Panc1 (cell line): Measurements from ENCODE around the gene SNIP1. TPM values are rescaled to one million over a fixed set of nuclear protein-coding genes. Genes with fewer than 3 reads are reported as not detected.

Source experiments
- ATAC-seq: fragments of 200-7000 bp; cut with Tn5 transposase; 2 replicates; pipeline ENCODE4 v1.9.1; 2020; ENCODE audit warnings: mild to moderate bottlenecking, moderate library complexity
- BruUV-seq: library from RNA; stranded (reverse); fragments of 400-500 nt; replicated peaks from 2 replicates; lab custom pipeline; 2021; lab: Mats Ljungman, UMichigan
- CTCF ChIA-PET: fragments of 300-600 bp; sonication (Branson Sonifier 250); formaldehyde crosslinking; loops from one replicate; lab custom pipeline; 2022; ENCODE audit warnings: antibody characterized with exemption; lab: Charles Lee
- POLR2A ChIA-PET: fragments of 300-600 bp; sonication (Branson Sonifier 250); formaldehyde crosslinking; loops from one replicate; lab custom pipeline; 2022; ENCODE audit warnings: antibody characterized with exemption; lab: Charles Lee
- DNase-seq: peaks from one replicate; pipeline ENCODE4 v3.0.0-alpha.2; 2010; ENCODE audit warnings: low read depth, low spot score
- H3K27ac ChIP-seq: 2 replicates; pipeline ENCODE4 v1.5.1; 2011; ENCODE audit warnings: mild to moderate bottlenecking, low read length, inconsistent platforms
- H3K27me3 ChIP-seq: fragments of 200-500 bp; sonication (Bioruptor generic); 2 replicates; pipeline ENCODE4 v1.6.0; 2014; ENCODE audit warnings: low read length, inconsistent platforms; ENCODE audit not compliant: control insufficient read depth, insufficient read depth
- H3K36me3 ChIP-seq: fragments of 200-500 bp; sonication (Bioruptor generic); 2 replicates; pipeline ENCODE4 v1.5.1; 2014; ENCODE audit warnings: inconsistent platforms, mild to moderate bottlenecking, low read length, moderate library complexity; ENCODE audit not compliant: control insufficient read depth, insufficient read depth
- H3K4me1 ChIP-seq: 2 replicates; pipeline ENCODE4 v1.5.1; 2011; ENCODE audit warnings: inconsistent platforms, mild to moderate bottlenecking, low read length, moderate library complexity; ENCODE audit not compliant: control insufficient read depth, insufficient read depth
- H3K4me3 ChIP-seq, 2 experiments: 2 replicates each; pipeline ENCODE4 v1.5.1; 2011 to 2012; ENCODE audit warnings: low read depth in 2 of 2, low read length in 2 of 2, mild to moderate bottlenecking in 2 of 2, inconsistent platforms in 1 of 2, moderate library complexity in 1 of 2
- H3K9me3 ChIP-seq: fragments of 200-500 bp; sonication (Bioruptor generic); 2 replicates; pipeline ENCODE4 v1.5.1; 2014; ENCODE audit warnings: low read depth, mild to moderate bottlenecking, inconsistent platforms, low read length, moderate library complexity; ENCODE audit not compliant: control insufficient read depth, insufficient read depth
- POLR2AphosphoS5 ChIP-seq: IDR thresholded peaks from 2 replicates; pipeline ENCODE4 v1.6.1; 2012; ENCODE audit warnings: mild to moderate bottlenecking, low read depth, low read length, moderate library complexity
- SIN3A ChIP-seq: IDR thresholded peaks from 2 replicates; pipeline ENCODE4 v1.6.1; 2012; ENCODE audit warnings: low read depth, mild to moderate bottlenecking, low read length, moderate library complexity, borderline replicate concordance; ENCODE audit not compliant: insufficient read depth
- TCF7L2 ChIP-seq: IDR thresholded peaks from 2 replicates; pipeline ENCODE4 v1.6.1; 2011; ENCODE audit warnings: mild to moderate bottlenecking, low read depth, low read length, inconsistent platforms
- in situ Hi-C: cut with HindIII; loops from 2 replicates; pipeline ENCODE4 v1.10.0; 2016; ENCODE audit warnings: low sequenced_read_pairs, low pct_unique_long_range_greater_than_20kb
- intact Hi-C: fragments of 100-400 bp; cut with micrococcal nuclease; formaldehyde crosslinking; loops from one replicate; pipeline ENCODE4 v1.10.0; 2022; ENCODE audit not compliant: unreplicated experiment
- microRNA-seq: library from miRNA; unstranded; fragments of <30 nt; microRNA quantifications from one replicate; pipeline ENCODE4 v1.1.0, GENCODE V29; 2020; ENCODE audit not compliant: unreplicated experiment
- total RNA-seq: library from RNA; stranded (reverse); gene quantifications from one replicate; pipeline ENCODE4 v1.2.1, GENCODE V29; 2021; ENCODE audit not compliant: unreplicated experiment
- TF ChIP-seq, protein P1 (sequence below): fragments of 450-650 bp; IDR thresholded peaks from 2 replicates; pipeline ENCODE4 v1.5.1; 2017; ENCODE audit warnings: mild to moderate bottlenecking
- TF ChIP-seq, protein P2 (sequence below), 2 experiments: IDR thresholded peaks; 2 replicates each; pipeline ENCODE4 v1.6.1; 2011 to 2012; ENCODE audit warnings: low read depth in 2 of 2, control low read depth in 1 of 2, low read length in 1 of 2, mild to moderate bottlenecking in 1 of 2, moderate library complexity in 1 of 2; ENCODE audit not compliant: insufficient read depth in 1 of 2

Gene SNIP1
- total RNA-seq, 1 experiment from 2014 or later: 21.4 TPM

DNA sequence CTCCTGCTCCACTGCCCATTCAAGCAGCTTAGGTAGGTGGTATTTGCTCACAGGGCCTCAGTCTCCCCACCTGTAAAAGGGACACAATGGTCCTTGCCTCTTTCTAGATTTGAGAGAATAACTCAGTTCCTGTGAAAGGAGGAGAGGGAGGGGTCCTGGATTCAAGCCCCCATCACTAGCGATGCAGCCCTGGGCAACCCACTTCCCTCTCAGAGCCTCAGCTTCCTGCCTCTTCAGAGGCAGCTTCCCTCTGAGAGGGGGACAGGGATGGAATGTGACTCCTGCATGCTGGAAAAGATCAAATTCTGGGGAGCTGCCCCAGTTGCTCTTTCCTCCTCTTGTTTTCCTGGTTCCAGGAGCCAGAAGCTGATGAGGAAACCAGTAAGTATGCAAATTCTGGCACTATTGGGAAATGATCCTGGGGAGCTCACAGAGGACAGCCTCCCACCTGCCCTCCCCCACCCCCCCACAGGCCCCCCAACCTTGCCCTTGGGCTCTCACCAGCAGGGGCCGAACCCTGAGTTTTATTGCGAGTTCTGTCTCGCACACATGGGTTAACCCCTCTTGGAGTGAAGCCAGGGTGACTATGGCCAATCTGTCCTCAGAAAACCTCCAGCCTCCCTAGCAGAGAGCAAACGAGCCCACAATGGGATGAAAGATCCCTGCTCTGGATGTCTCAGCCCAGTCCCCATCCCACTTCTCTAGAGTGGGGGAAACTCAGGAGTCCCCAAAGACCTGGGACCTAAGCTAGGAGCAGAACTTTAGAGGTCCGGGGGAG is 68.0 kb downstream of the SNIP1 start:
- ChIA-PET POLR2A (interaction anchor here (0.6 to 0.7 kb wide), 2 partner anchors 18 to 370 kb away, joined by 3 to 4 read pairs; no protein-coding TSS in a partner anchor), CTCF (interaction anchor here (0.9 to 2.6 kb wide), 5 partner anchors 7 to 31 kb away, joined by 3 to 20 read pairs (median 4); no protein-coding TSS in a partner anchor)
- DNase-seq: no peak
- in situ Hi-C loops (no loop called here), intact Hi-C loops (no loop called here)
- H3K36me3 ChIP-seq: no peaks in the 10 kb centered on the region; the same call in 1 of the 2 replicates
- H3K27ac ChIP-seq: no peak overlapping the region
- BruUV-seq: no TSS peak
- no peak overlapping the region for H3K4me3 ChIP-seq
- no peaks in the 10 kb centered on the region for H3K9me3 ChIP-seq
- TF ChIP-seq, protein P1, sequence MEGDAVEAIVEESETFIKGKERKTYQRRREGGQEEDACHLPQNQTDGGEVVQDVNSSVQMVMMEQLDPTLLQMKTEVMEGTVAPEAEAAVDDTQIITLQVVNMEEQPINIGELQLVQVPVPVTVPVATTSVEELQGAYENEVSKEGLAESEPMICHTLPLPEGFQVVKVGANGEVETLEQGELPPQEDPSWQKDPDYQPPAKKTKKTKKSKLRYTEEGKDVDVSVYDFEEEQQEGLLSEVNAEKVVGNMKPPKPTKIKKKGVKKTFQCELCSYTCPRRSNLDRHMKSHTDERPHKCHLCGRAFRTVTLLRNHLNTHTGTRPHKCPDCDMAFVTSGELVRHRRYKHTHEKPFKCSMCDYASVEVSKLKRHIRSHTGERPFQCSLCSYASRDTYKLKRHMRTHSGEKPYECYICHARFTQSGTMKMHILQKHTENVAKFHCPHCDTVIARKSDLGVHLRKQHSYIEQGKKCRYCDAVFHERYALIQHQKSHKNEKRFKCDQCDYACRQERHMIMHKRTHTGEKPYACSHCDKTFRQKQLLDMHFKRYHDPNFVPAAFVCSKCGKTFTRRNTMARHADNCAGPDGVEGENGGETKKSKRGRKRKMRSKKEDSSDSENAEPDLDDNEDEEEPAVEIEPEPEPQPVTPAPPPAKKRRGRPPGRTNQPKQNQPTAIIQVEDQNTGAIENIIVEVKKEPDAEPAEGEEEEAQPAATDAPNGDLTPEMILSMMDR: no peak
- TF ChIP-seq SIN3A (no peak), POLR2AphosphoS5 (no peak), TCF7L2 (no peak)
- TF ChIP-seq, protein P2, sequence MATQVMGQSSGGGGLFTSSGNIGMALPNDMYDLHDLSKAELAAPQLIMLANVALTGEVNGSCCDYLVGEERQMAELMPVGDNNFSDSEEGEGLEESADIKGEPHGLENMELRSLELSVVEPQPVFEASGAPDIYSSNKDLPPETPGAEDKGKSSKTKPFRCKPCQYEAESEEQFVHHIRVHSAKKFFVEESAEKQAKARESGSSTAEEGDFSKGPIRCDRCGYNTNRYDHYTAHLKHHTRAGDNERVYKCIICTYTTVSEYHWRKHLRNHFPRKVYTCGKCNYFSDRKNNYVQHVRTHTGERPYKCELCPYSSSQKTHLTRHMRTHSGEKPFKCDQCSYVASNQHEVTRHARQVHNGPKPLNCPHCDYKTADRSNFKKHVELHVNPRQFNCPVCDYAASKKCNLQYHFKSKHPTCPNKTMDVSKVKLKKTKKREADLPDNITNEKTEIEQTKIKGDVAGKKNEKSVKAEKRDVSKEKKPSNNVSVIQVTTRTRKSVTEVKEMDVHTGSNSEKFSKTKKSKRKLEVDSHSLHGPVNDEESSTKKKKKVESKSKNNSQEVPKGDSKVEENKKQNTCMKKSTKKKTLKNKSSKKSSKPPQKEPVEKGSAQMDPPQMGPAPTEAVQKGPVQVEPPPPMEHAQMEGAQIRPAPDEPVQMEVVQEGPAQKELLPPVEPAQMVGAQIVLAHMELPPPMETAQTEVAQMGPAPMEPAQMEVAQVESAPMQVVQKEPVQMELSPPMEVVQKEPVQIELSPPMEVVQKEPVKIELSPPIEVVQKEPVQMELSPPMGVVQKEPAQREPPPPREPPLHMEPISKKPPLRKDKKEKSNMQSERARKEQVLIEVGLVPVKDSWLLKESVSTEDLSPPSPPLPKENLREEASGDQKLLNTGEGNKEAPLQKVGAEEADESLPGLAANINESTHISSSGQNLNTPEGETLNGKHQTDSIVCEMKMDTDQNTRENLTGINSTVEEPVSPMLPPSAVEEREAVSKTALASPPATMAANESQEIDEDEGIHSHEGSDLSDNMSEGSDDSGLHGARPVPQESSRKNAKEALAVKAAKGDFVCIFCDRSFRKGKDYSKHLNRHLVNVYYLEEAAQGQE (IDR thresholded peaks at IDR 0.05; ENCODE audit: insufficient read depth in 1 of 2, low read depth in 2 of 2, low read length in 1 of 2): no peak
- no peak for ATAC-seq
- H3K27me3 ChIP-seq: no peaks in the 10 kb centered on the region
- H3K4me1 ChIP-seq: 0 out of 2 replicates have a peak, but pooled peaks cover 2% of the 10 kb centered on the region

Small RNA genes within 50 kb of the gene (microRNA-seq; reads per million reads assigned to microRNA genes)
- 3.5 reads per million, percentile 5 among the genes with 10 or more reads in this experiment for gene MIR5581

Other genes with a start within 250 kb of the SNIP1 start
- gene ZC3H12A, start 79.7 kb downstream of the SNIP1 start, total RNA-seq: 9.4 TPM
- 50.0 TPM for gene MEAF6, start 39.5 kb downstream of the SNIP1 start, total RNA-seq
- gene DNALI1, start 2.6 kb upstream of the SNIP1 start, total RNA-seq: 0.36 TPM
- gene GNL2, start 41.6 kb upstream of the SNIP1 start, total RNA-seq: 73.4 TPM
- gene RSPO1, start 80.6 kb upstream of the SNIP1 start, total RNA-seq: 0.18 TPM
- gene CDCA8, start 138.2 kb upstream of the SNIP1 start, total RNA-seq: 56.5 TPM
- 2.8 TPM for gene EPHA10, start 210.8 kb upstream of the SNIP1 start, total RNA-seq
- gene MANEAL, start 239.6 kb upstream of the SNIP1 start, total RNA-seq: 29.7 TPM